ENCODE data around the gene STON2. TPM values are rescaled to one million over a fixed set of nuclear protein-coding genes. Genes with fewer than 3 reads are reported as not detected.

The STON2 gene
- total and polyA plus RNA-seq, 2 of the 8 experiments (the other 6 are each of a cell fraction or from before 2014, with no cell fraction given), result 8.9 to 50.0 TPM

- Histone ChIP-seq H3K9me3 (ENCODE audit: insufficient read depth in 2 of 2, low read depth in 1 of 2, low read length in 1 of 2) (no peaks in the 10 kb centered on the region), H2BK12ac (ENCODE audit: low read depth, low read length) (no peak overlapping the region), H3K36me3 (ENCODE audit: control insufficient read depth in 2 of 4, insufficient read depth in 4 of 4, low read length in 3 of 4) (no peaks in the 10 kb centered on the region; a peak in 1 of 8 replicates), H2BK120ac (replicated peaks; ENCODE audit: low read depth, low read length) (no peak overlapping the region), H2BK20ac (ENCODE audit: low read length) (no peak overlapping the region), H3K79me1 (ENCODE audit: low read depth, low read length) (no peaks in the 10 kb centered on the region), H3K9ac (replicated peaks in 1 of 4; ENCODE audit: extremely low read depth in 1 of 4, low read depth in 3 of 4, low read length in 3 of 4) (no peak overlapping the region), H2BK15ac (ENCODE audit: low read length) (no peak overlapping the region), H3K27ac (ENCODE audit: low read depth, low read length) (no peak overlapping the region), H3K14ac (ENCODE audit: insufficient read length) (no peak overlapping the region), H2BK5ac (ENCODE audit: low read depth, low read length) (no peak overlapping the region), H3K23me2 (ENCODE audit: low read depth, low read length) (no peaks in the 10 kb centered on the region), H4K20me1 (replicated peaks in 1 of 2; ENCODE audit: control insufficient read depth in 1 of 2, insufficient read depth in 2 of 2, low read length in 2 of 2) (no peaks in the 10 kb centered on the region), H3K56ac (replicated peaks; ENCODE audit: insufficient read length, low read depth, low read length) (no peak overlapping the region), H4K8ac (ENCODE audit: extremely low read depth, insufficient read depth, low read length) (no peak overlapping the region), H3K4me1 (replicated peaks in 1 of 4; ENCODE audit: control insufficient read depth in 3 of 4, insufficient read depth in 4 of 4, low read length in 3 of 4) (peaks cover 0 to 4% (median 0%) of the 10 kb centered on the region in 4 experiments; a peak in 2 of 7 replicates), H4K5ac (ENCODE audit: insufficient read length, low read depth, low read length) (no peak overlapping the region), H2AFZ (ENCODE audit: low read length) (no peak overlapping the region), H2AK5ac (ENCODE audit: low read depth, low read length) (no peak overlapping the region), H3K4ac (replicated peaks; ENCODE audit: insufficient read length, low read depth, low read length) (no peak overlapping the region), H3K79me2 (ENCODE audit: control insufficient read depth in 1 of 2, insufficient read depth in 2 of 2, low read length in 2 of 2) (peaks cover 0 to 2% of the 10 kb centered on the region in 2 experiments; a peak in 1 of 4 replicates), H3K23ac (ENCODE audit: insufficient read length) (no peak overlapping the region), H4K91ac (replicated peaks; ENCODE audit: insufficient read length, low read length) (no peak overlapping the region), H3K27me3 (replicated peaks in 1 of 4; ENCODE audit: control insufficient read depth in 3 of 4, extremely low read depth in 1 of 4, insufficient read depth in 3 of 4, low read length in 3 of 4) (no peaks in the 10 kb centered on the region), H3K18ac (ENCODE audit: extremely low read depth, low read length) (no peak overlapping the region), H3K4me3 (ENCODE audit: extremely low read depth in 1 of 4, insufficient read depth in 2 of 4, low read depth in 3 of 4, low read length in 4 of 4) (no peak overlapping the region), H3K4me2 (ENCODE audit: insufficient read depth in 1 of 2, low read depth in 2 of 2, low read length in 2 of 2) (no peak overlapping the region)
- TF ChIP-seq NRF1 (IDR thresholded peaks at IDR 0.05; ENCODE audit: low read depth, low read length) (no peak), HDAC2 (IDR thresholded peaks at IDR 0.05; ENCODE audit: borderline replicate concordance in 1 of 2, low read depth in 2 of 2, low read length in 2 of 2) (no peak), SIRT6 (IDR thresholded peaks at IDR 0.05; ENCODE audit: low read length) (no peak), TEAD4 (IDR thresholded peaks at IDR 0.05; ENCODE audit: low read depth, low read length) (no peak), CTCF (IDR thresholded peaks at IDR 0.05; ENCODE audit: control extremely low read depth in 1 of 3, insufficient read depth in 1 of 3, low read depth in 1 of 3, low read length in 3 of 3) (no peak)
- no peak for DNase-seq (ENCODE audit: low read depth in 1 of 2, low spot score in 2 of 2)
- POLR2A ChIA-PET (ENCODE audit: partially characterized antibody), result no interaction called here
- 94% methylated on average over 6 of the region's 6 CpGs; no CpG with 5 or more reads in 1 of the 2 experiments for WGBS, 2 experiments (ENCODE audit: extremely low coverage in 1 of 2, insufficient coverage in 1 of 2, insufficient read length in 1 of 2, insufficient replicate concordance in 2 of 2, low coverage in 1 of 2, low lambda C conversion rate in 2 of 2, missing lambda C conversion rate in 1 of 2)
- no peak for FAIRE-seq
- CTCF ChIA-PET (ENCODE audit: partially characterized antibody), result interaction anchor here (1.0 to 1.7 kb wide), 5 partner anchors 14 to 163 kb away, joined by 3 to 8 read pairs (median 3); no protein-coding TSS in a partner anchor
Measured at GRCh38 chr14:81289516-81289915, 110.6 kb downstream of the STON2 start.

Data from H1 (cell line).